Activated T-cell treated with anti-CD3 and anti-CD28 coated beads, Interleukin-2, amount 50 U/mL, for 48 hours (primary cell): ENCODE measurements around the gene CENPB.

Experiments
- DNase-seq, 2 experiments: peaks; one replicate each; pipeline ENCODE4 v3.0.0-alpha.2; 2020

CENPB gene

DNA sequence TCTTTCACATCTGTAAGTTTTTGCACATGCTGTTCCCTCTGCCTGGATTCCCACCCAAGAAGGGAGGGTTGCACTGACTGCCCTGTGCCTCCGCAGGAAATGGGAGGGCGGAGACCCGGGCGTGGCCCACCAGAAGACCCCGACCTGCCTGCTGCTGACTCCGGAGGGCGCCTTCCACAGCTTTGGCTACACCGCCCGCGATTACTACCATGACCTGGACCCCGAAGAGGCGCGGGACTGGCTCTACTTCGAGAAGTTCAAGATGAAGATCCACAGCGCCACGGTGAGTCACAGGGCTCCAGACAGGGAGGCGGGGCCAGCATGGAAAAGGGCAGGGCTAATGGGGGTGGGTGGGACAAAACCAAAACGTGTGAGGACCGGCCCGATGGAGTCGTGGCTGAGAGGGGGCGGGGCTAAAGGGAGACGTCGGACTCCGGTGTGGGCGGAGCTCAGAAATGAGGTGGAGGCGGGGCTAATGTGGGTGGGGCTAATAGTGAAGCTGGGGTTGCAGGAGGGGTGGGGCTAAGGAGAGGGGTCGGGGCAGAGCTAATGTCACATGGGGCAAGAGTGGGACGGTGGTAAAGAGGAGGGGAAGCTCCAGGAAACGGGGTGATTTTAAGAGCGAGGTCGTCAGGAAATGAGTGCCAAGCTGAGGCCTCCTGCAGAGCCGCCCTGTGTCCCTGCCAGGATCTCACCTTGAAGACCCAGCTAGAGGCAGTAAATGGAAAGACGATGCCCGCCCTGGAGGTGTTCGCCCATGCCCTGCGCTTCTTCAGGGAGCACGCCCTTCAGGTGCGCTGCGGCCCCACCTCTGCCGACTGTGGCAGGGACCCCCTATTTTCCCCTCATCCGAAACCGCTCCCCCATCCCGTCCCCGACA, 41.5 kb downstream of the CENPB start:
- peak; percentile 78 to 79 for DNase-seq

DNA sequence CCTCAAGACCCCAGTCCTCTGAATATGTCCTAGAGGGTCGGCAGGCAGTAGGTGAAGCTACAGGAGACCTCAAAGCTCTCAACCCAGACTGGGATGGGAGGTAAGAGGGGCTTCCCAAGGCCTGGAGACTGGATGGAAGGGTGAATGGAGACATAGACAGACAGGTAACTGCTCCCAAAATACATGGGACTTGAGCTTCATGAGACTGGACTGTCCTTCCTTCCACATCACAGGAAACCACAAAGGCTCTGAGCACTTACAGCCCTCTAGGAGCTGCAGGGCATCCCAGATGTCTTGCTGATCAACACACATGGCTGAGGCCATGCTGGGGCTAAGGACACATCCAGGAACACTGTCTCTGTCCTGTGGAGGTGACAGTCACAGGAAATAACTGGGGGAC, 42.5 kb downstream of the CENPB start:
- no peak for DNase-seq

DNA sequence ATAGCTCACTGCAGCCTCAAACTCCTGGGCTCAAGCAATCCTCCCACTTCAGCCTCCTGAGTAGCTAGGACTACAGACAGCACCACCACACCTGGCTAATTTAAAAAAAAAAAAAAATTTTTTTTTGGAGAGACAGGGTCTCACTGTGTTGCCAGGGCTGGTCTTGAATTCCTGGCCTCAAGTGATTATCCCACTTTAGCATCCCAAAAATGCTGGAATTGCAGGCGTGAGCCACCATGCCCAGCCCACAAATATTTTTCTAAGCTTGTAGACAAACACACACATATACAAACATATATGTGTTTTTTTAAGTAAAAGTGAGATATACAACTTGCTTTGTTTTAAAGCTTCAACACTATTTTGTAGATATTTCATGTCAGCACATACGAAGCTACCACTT, 43.3 kb downstream of the CENPB start:
- no peak for DNase-seq

DNA sequence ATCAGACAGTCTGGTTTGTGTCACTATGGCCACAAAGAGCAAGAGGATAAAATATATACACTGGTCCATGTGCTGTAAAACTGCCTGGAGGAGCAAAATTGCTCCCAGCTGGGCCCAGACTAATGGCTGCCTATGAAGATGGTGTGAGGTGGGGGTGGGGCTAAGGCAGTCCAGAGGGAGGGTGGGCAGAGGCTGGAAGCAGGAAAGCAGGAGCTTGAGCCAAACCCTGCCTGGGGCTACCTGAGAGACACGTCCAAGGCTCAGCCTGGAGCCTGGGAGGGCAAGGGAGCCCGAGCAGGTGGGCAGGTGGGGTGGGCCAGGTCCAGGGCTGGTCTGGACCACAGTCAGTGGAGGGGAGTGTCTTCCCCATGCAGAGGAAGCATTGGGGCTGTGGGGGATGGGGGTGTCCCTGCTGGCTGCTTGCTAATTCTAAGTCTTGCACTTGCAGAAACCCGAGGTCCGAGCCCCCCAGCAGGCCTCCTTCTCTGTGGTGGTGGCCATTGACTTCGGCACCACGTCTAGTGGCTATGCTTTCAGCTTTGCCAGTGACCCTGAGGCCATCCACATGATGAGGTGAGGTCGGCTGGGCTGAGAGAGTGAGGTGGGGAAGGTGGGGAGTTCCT, 44.6 kb downstream of the CENPB start:
- no peak for DNase-seq

DNA sequence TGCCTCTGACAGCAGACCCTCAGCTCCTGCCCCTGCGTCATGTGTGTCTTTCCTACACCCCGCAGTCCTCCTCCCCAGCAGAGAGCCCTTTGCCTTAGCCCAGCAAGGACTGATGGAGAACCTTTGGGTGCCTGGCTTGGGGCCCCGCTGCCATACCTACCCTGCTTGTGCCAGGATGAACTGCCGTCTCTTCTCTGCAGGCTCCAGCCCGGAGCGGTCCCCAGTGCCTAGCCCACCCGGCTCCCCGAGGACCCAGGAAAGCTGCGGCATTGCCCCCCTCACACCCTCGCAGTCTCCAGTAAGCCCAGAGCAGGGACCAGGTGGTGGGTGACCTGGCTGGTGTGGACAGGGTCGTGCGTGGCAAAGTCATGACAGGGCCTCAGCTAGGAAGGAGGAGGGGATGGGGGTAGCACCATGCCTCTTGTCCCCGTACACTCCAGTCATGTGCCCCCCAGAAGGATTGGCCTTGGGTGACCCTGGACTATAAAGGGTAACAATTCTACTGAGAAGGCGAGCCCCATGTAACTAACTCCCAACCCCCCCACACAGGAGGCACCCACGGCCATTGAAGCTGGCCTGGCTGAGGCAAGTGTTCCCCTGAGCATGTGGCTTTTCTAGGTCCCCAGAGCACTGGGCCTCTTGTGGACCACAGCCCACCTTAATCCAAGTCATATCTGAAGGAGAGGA, 45.8 kb downstream of the CENPB start:
- no peak for DNase-seq

DNA sequence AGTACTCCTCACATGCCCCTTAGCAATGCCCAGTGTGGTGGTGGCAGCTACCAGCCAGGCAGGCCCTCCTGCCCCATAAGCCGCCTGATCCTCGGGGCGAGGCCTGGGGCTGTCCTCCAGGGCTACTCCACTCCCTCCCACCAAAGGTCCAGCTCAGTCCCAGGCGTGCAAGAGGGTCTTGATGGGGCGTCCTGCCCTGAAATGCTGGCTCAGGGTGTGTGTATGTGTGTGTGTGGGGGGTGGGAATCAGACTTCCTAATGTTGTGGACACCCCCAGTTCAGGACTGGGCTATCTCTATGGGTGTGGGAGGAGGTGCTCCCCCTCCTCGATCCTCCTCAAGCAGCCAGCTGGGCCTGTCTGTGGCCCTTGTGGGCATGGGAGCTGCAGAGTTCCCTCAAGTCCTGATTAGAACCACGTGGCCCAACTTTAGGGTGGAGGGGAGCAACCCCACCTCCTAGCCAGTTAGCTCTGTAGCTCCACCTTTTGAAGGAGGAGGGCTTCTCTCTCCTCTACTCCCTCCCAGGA, 46.6 kb downstream of the CENPB start:
- no peak for DNase-seq

DNA sequence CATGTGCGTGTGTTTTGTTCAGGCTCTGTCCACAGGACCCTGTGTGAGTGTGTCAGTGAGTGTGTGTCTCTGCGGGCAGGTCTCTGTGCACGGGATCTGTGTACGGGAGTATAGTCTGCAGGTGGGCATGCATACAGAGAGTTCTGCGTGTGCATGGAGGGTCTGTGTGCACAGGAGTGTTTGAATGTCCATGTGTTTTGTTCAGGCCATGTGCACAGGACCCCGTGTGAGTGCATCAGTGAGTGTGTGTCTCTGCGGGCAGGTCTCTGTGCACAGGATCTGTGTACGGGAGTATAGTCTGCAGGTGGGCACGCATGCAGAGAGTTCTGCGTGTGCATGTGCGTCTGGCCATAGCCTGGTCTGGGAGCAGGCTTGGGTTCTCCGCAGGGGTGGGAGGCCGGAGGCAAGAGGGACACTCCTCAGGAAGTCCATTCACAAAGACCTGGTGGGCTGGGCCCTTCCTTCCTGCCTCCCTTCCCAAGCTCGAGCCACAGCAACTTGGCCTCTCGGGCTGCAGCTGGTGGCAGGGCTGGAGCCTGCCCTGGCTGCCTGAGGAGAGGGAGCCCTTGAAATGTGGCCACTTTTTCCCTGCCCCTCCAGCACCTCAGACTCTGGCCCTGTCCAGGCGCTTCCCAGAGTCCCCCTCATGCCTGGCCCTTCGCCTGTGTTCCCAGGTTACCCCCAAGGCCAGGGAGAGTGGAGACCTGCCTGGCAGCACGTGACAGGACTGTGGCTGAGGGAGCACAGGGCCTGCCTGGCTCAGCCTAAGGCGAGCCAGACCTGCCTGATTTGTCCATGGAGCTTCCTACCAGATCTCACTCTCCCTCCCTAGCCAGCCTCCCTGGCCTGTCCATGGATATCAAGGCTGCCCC, 47.2 kb downstream of the CENPB start:
- no peak for DNase-seq

DNA sequence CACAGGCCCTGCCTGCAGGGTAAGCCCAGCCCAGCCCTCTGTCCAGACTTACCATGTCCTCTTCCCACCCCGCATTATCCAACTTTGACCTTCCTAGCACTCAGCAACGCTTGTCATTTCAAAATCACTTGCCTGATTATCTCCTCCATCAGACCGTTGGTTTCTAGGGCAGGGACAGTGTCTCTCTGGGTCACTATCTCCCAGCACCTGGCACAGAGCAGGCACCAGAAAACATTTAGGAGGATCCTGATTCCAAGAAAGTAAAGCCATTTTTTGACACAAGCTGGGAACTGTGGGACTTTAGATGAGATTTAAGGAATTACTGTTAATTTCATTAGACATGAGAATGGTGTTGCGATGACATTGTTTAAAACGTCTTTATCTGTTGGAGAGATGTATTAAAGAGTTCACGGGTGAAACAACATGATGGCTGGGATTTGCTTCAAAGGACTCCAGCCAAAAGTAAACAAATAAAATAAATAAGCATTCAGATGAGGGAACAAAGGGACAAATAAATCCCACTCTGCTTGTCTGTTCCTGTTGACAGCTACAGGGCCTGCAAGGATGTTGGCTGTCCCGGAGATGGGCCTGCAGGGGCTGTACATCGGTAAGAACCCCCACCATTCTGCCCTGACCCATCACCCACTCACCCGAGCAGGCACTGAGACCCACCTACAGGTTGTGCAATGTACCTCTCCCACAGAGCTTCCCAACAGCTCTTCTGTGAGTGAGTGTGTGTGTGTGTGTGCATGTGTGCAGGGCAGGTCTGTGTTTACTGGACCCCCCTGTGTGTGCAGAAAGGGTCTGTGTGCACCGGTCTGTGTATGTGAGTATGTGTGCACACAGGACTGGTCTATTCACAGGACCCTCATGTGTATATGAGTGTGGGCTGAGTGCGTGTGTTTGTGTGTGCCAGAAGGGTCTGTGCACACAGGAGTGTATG, 48.2 kb downstream of the CENPB start:
- DNase-seq = no peak

DNA sequence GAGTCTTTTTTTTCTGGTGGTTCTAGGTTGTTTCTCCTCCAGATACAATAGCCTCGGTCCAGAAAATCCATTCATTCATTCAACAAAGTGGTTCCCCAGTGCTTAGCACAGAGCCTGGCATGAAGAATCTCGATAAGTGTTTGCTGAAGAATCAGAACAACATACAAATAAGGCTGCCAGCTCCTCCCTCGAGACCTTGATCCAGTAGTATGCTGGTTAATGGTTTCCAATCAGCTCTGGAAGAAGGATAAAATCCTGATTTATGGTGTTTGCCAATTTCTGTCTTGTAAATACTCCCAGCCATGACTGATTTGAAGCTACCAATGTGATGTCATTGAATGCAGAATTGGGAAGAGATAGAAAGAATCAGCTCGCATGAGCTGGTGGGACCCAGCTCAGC, 50.8 kb downstream of the CENPB start:
- no peak for DNase-seq

DNA sequence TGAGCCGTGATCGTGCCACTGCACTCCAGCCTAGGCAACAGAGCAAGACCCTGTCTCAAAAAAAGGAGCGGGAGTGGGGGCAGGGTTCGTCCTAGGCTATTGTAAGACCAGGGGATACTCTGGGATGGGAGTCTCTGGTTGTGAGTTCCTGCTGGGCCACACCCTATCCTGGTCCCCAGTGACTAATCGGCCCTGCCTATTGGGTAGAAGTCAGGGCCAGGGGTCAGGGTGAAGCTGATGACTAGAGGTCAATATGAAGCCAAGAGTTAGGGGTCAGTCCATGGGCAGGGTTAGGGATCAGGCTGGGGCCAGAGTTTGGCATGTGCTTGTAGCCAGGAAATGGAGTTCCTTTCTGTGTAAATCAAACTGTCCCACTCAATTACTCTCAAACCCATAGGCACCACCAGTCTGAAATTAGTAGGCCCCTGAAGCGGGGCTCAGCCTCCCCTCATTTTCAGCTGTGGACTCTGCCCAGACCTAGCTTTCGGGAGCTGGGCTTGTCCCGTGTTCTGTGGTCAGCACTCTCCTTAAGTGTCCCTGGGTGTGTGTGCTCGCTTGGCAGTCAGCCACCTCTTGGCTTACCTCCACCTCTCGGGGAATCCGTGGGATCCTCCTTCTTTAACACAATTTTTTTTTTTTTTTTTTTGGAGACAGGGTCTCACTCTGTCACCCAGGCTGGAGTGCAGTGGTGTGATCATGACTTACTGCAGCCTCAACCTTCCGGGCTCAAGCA, 52.3 kb downstream of the CENPB start:
- no peak for DNase-seq
